ENCODE results near the gene DBX2.
"Not testable (repeated sequence)": the region's sequence is repeated elsewhere in the genome, so short reads cannot be mapped to it uniquely, and the experiment has no call there.

DBX2 gene

GRCh38 chr12:45050751-45051571, at the start of gene DBX2:
DBX2 (minus strand) TSS chr12:45051099; CDS start chr12:45050927, 172 bp downstream.
- TF ChIP-seq CTCF (IDR thresholded peaks at IDR 0.05; ENCODE audit: control insufficient read depth, extremely low read depth, insufficient read depth): no peak
- H3K4me3 ChIP-seq (ENCODE audit: low read depth, low read length): no peak within 1 kb of the TSS
- DNase-seq (ENCODE audit: low read depth): no peak

- DNase-seq (ENCODE audit: low read depth): no peak
- TF ChIP-seq CTCF (IDR thresholded peaks at IDR 0.05; ENCODE audit: control insufficient read depth, extremely low read depth, insufficient read depth): no peak
- H3K4me3 ChIP-seq (ENCODE audit: low read depth, low read length): no peak overlapping the region
Observed at GRCh38 chr12:45098766-45099165, 47.9 kb upstream of the DBX2 start.

GRCh38 chr12:45095417-45095816, 44.5 kb upstream of the DBX2 start:
- not testable (repeated sequence) for DNase-seq (ENCODE audit: low read depth); H3K4me3 ChIP-seq (ENCODE audit: low read depth, low read length)

GRCh38 chr12:45093051-45093450, 42.2 kb upstream of the DBX2 start:
- no peak for DNase-seq (ENCODE audit: low read depth)
- no peak for TF ChIP-seq CTCF (IDR thresholded peaks at IDR 0.05; ENCODE audit: control insufficient read depth, extremely low read depth, insufficient read depth)
- no peak overlapping the region for H3K4me3 ChIP-seq (ENCODE audit: low read depth, low read length)

- no peak overlapping the region for H3K4me3 ChIP-seq (ENCODE audit: low read depth, low read length)
- no peak for TF ChIP-seq CTCF (IDR thresholded peaks at IDR 0.05; ENCODE audit: control insufficient read depth, extremely low read depth, insufficient read depth)
- no peak for DNase-seq (ENCODE audit: low read depth)
Observed at GRCh38 chr12:45089411-45090075, 38.6 kb upstream of the DBX2 start.

GRCh38 chr12:45088608-45089007, 37.7 kb upstream of the DBX2 start:
- DNase-seq (ENCODE audit: low read depth): no peak

GRCh38 chr12:45084248-45084647, 33.3 kb upstream of the DBX2 start:
- not testable (repeated sequence) for DNase-seq (ENCODE audit: low read depth); H3K4me3 ChIP-seq (ENCODE audit: low read depth, low read length)

More at GRCh38 chr12:45088608-45089007, 37.7 kb upstream of the DBX2 start:
- no peak overlapping the region for H3K4me3 ChIP-seq (ENCODE audit: low read depth, low read length)
- TF ChIP-seq CTCF (IDR thresholded peaks at IDR 0.05; ENCODE audit: control insufficient read depth, extremely low read depth, insufficient read depth): no peak

GRCh38 chr12:45077251-45077650, 26.4 kb upstream of the DBX2 start:
- no peak overlapping the region for H3K4me3 ChIP-seq (ENCODE audit: low read depth, low read length)
- DNase-seq (ENCODE audit: low read depth): no peak
- no peak for TF ChIP-seq CTCF (IDR thresholded peaks at IDR 0.05; ENCODE audit: control insufficient read depth, extremely low read depth, insufficient read depth)
